ENCODE measurements around the gene CDCA4. TPM values are rescaled to one million over a fixed set of nuclear protein-coding genes. Genes with fewer than 3 reads are reported as not detected.
A peak's percentile ranks its signal among the peaks of the same experiment; 100 is the strongest.

The CDCA4 gene
- total RNA-seq, 1 experiment from 2014 or later: 57.7 TPM

DNA sequence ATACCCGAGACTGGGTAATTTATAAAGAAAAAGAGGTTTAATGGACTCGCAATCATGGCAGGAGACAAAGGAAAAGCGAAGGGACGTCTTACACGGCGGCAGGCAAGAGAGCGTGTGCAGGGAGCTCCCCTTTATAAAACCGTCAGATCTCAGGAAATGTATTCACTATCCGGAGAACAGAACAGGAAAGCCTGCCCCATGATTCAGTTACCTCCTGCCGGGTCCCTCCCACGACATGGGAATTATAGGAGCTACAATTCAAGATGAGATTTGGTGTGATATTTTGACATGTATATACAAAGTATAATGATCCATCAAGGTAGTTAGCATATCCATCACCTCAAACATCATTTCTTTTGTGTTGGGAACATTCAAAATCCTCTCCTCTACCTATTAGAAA is 2.3 kb upstream of the CDCA4 start:
- no peak overlapping the region for H3K18ac ChIP-seq (ENCODE audit: insufficient read length, low read depth, low read length)
- no peak overlapping the region for H2BK5ac ChIP-seq (ENCODE audit: insufficient read length, low read length)
- H3T11ph ChIP-seq (ENCODE audit: low read length): no peak overlapping the region
- H3K4ac ChIP-seq (ENCODE audit: low read depth, low read length): no peak overlapping the region
- no peak overlapping the region for H3K56ac ChIP-seq (ENCODE audit: insufficient read length, low read depth, low read length)
- peaks cover 0 to 5% of the 10 kb centered on the region in 2 experiments; a peak in 2 of 5 replicates for H3K9me3 Mint-ChIP-seq
- H3K9me3 ChIP-seq (ENCODE audit: control insufficient read depth, low read depth, low read length): no peaks in the 10 kb centered on the region
- H4K5ac ChIP-seq (ENCODE audit: insufficient read length, low read depth, low read length): no peak overlapping the region
- H2BK120ac ChIP-seq (ENCODE audit: low read depth, low read length, poor library complexity, severe bottlenecking): no peak overlapping the region
- H4K8ac ChIP-seq (replicated peaks; ENCODE audit: insufficient read length, low read depth, low read length): no peak overlapping the region
- H2BK20ac ChIP-seq (ENCODE audit: low read depth, low read length, poor library complexity, severe bottlenecking): no peak overlapping the region
- peaks cover 5 to 10% (median 10%) of the 10 kb centered on the region in 3 experiments; a peak in 6 of 7 replicates for H3K36me3 Mint-ChIP-seq (ENCODE audit: insufficient read depth in 1 of 3, low read depth in 3 of 3)
- H3K27me3 ChIP-seq (ENCODE audit: insufficient read depth, low read length): no peaks in the 10 kb centered on the region
- H2AFZ ChIP-seq (ENCODE audit: low read length): no peak overlapping the region
- no peak overlapping the region for H2BK15ac ChIP-seq (ENCODE audit: low read depth, low read length)
- H3K9ac ChIP-seq (ENCODE audit: extremely low read depth, insufficient read length, low read length): no peak overlapping the region
- no CpG with 5 or more reads among the region's 11 CpGs for WGBS (ENCODE audit: extremely low coverage, insufficient read length, low lambda C conversion rate)
- H3K27ac ChIP-seq (ENCODE audit: insufficient read length, low read depth, low read length): no peak overlapping the region
- no peak for DNase-seq
- peaks cover 9% of the 10 kb centered on the region for H3K79me1 ChIP-seq (ENCODE audit: insufficient read depth, low read depth, low read length, poor library complexity, severe bottlenecking)
- TF ChIP-seq, protein P1, sequence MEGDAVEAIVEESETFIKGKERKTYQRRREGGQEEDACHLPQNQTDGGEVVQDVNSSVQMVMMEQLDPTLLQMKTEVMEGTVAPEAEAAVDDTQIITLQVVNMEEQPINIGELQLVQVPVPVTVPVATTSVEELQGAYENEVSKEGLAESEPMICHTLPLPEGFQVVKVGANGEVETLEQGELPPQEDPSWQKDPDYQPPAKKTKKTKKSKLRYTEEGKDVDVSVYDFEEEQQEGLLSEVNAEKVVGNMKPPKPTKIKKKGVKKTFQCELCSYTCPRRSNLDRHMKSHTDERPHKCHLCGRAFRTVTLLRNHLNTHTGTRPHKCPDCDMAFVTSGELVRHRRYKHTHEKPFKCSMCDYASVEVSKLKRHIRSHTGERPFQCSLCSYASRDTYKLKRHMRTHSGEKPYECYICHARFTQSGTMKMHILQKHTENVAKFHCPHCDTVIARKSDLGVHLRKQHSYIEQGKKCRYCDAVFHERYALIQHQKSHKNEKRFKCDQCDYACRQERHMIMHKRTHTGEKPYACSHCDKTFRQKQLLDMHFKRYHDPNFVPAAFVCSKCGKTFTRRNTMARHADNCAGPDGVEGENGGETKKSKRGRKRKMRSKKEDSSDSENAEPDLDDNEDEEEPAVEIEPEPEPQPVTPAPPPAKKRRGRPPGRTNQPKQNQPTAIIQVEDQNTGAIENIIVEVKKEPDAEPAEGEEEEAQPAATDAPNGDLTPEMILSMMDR (conservative IDR thresholded peaks at IDR 0.05): no peak
- H4K20me1 ChIP-seq (ENCODE audit: control insufficient read depth, insufficient read depth, insufficient read length): no peaks in the 10 kb centered on the region
- H3K4me2 ChIP-seq (ENCODE audit: insufficient read depth, insufficient read length, low read length): no peak overlapping the region
- H2BK12ac ChIP-seq (ENCODE audit: insufficient read length, low read depth, low read length): no peak overlapping the region
- H4K91ac ChIP-seq (ENCODE audit: insufficient read length, low read depth, low read length): no peak overlapping the region
- H3K79me2 ChIP-seq (ENCODE audit: insufficient read depth, low read length): peaks cover 20% of the 10 kb centered on the region
- H3K27ac Mint-ChIP-seq: no peak overlapping the region
- H3K4me1 Mint-ChIP-seq: peaks cover 30 to 34% of the 10 kb centered on the region in 2 experiments
- H3K14ac ChIP-seq (ENCODE audit: insufficient read depth, low read length): no peak overlapping the region
- no peak overlapping the region for H3K23ac ChIP-seq (ENCODE audit: insufficient read length, low read depth, low read length)
- H3K27me3 Mint-ChIP-seq (ENCODE audit: low read depth): peaks cover 12% of the 10 kb centered on the region
- peaks cover 13% of the 10 kb centered on the region for H3K23me2 ChIP-seq (ENCODE audit: insufficient read length, low read depth, low read length, poor library complexity, severe bottlenecking)
- peaks cover 5% of the 10 kb centered on the region; the same call in 1 of the 2 replicates for H3K4me1 ChIP-seq (ENCODE audit: insufficient read depth, low read length)
- no peak overlapping the region for H2AK5ac ChIP-seq (ENCODE audit: insufficient read length, low read length)
- peak overlapping the region; percentile 16 to 33; a peak in 3 of 5 replicates for H3K4me3 Mint-ChIP-seq
